Hepatocyte (in vitro differentiated cells): Measurements from ENCODE around the gene AGBL4.

ENCODE experiments used
- CTCF ChIP-seq: fragments of 200-600 bp; sonication (generic); IDR thresholded peaks from 2 replicates; pipeline ENCODE4 v1.5.1; 2016; ENCODE audit warnings: antibody characterized with exemption, mild to moderate bottlenecking; ENCODE audit not compliant: poor library complexity
- EZH2phosphoT487 ChIP-seq: fragments of 200-600 bp; sonication (generic); IDR thresholded peaks from one replicate; pipeline ENCODE4 v1.6.1; 2018; ENCODE audit warnings: antibody characterized with exemption, mild to moderate bottlenecking, low read depth, moderate library complexity; ENCODE audit not compliant: unreplicated experiment, severe bottlenecking

GRCh38 chr1:49626472-49626871 is 397.3 kb downstream of the AGBL4 start:
- TF ChIP-seq CTCF (no peak), EZH2phosphoT487 (no peak)
